GM03348 (cell line): ENCODE measurements around the gene DLX6.
A peak's percentile ranks its signal among the peaks of the same experiment; 100 is the strongest.

Experiments used
- DNase-seq: peaks from one replicate; pipeline ENCODE4 v3.0.0; 2012; ENCODE audit warnings: low spot score

DLX6 gene

GRCh38 chr7:96995406-96996110, 9.8 kb upstream of the DLX6 start:
- DNase-seq: no peak

DNA sequence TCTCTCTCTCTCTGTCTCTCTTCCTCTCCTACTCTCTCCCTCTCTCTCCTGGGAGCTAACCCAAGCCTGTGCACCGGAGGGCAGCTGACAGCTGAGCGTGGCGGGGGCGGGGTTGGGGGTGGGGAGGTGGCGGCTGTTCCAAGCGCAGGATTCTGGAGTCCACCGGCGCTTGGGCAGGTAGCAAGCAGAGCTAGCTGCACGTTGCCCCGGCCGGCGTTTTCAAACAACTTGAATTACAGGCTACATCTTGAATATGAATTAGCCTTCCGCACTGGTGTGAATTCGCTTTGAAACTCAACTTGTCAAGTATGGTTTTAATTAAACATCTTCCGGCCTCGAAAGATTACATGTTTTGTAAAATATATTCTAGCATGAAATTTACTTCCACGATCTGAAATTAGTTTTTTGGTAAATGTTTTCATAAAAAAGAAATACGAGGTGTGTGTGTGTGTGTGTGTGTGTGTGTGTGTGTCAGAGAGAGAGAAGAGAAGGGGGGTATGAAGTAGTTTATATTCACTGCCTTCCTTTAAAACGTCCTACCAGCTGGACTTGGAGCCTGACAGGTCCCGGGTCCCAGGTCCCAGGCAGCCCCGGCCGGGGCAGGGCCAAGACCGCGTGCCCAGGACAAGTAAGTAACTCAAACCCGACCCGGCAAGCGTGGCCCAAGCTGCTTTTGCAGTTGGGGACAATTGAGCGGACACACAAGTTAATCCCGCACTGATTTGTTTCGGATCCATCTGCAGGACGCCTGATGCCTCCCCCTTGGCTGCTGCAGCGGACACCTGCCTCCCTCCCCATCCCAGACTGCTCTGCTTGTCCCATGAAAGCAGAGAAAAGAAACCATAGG, 9.0 kb upstream of the DLX6 start:
- no peak for DNase-seq

- no peak for DNase-seq
Measured at GRCh38 chr7:96996958-96997511, 8.3 kb upstream of the DLX6 start.

GRCh38 chr7:96997512-96998032, 7.8 kb upstream of the DLX6 start:
- DNase-seq: no peak

DNA sequence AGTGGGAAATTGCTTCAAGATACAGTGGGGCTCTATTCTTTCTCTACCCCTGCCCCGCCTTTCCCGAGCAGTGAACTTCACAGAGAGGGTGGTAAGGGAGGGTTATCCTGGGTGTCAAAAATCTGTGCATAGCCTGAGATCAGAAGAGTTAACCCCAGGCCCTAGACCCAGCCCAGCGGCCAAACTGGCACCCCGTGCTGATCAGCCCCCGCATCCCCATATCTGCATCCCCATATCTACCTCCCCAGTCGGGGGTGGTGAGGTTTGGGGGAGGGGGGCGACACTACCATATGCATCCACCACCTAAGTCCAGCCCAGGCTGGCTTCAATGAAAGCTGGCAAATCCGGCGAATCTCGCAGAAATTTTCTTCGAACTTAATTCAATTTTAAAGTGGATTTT, 7.0 kb upstream of the DLX6 start:
- DNase-seq: no peak

- DNase-seq: no peak
Measured at GRCh38 chr7:96998744-96999143, 6.6 kb upstream of the DLX6 start.

GRCh38 chr7:97001221-97001620, 4.1 kb upstream of the DLX6 start:
- DNase-seq: no peak

- DNase-seq: no peak
Measured at GRCh38 chr7:97001656-97002554, 3.4 kb upstream of the DLX6 start.

GRCh38 chr7:97002555-97003261, 2.6 kb upstream of the DLX6 start:
- no peak for DNase-seq

DNA sequence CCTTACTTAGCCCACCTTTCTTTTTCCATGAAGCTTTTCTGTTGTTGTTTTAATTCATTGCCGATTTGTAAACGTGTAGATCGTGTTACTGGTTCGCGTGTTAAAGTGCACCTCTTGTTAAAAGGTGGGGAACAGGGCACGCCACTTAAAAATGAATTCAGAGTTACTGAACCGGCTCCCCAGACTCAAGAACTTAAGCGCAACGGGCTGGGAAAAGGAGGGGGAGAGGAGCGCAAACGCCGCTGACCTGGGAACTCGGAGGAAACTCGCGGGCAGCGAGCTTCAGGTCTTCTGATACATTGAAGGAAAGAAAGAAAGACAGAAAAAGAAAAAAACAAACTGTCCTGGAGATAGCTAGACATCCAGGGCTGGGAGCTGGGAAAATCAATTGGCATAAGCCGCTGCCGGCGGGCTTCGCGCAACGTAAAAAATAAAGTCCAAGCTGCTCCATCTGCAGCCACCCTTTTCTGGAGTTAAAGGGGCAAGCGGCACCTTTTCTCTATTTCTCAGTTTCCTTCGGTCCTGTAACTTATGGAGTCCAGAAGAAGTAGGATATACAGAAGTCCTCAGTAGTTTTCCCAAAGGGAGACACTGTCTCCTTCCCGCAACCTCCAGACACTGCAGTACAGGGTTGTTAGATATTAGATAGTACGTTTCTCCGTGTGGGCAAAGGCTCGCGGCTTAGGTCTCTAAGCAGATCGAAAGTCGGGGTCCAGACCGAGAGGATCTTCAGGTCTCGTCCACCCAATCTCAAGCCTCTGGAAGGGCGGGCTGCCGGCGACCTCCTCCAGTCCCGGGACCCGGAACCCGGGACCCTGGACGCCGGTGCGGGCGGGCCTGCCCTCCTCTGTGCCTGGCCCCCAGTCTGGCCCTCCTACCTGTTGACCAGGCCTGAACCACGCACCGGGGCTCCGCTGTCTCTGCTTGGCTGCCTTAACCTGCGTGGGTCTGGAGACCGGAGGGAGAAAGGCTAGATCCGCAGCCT, 1.8 kb upstream of the DLX6 start:
- no peak for DNase-seq

- no peak for DNase-seq
Measured at GRCh38 chr7:97004247-97005182, 838 bp upstream of the DLX6 start.

- DNase-seq: peak; percentile 63
Measured at GRCh38 chr7:97006055-97006815, 882 bp downstream of the DLX6 start.

DNA sequence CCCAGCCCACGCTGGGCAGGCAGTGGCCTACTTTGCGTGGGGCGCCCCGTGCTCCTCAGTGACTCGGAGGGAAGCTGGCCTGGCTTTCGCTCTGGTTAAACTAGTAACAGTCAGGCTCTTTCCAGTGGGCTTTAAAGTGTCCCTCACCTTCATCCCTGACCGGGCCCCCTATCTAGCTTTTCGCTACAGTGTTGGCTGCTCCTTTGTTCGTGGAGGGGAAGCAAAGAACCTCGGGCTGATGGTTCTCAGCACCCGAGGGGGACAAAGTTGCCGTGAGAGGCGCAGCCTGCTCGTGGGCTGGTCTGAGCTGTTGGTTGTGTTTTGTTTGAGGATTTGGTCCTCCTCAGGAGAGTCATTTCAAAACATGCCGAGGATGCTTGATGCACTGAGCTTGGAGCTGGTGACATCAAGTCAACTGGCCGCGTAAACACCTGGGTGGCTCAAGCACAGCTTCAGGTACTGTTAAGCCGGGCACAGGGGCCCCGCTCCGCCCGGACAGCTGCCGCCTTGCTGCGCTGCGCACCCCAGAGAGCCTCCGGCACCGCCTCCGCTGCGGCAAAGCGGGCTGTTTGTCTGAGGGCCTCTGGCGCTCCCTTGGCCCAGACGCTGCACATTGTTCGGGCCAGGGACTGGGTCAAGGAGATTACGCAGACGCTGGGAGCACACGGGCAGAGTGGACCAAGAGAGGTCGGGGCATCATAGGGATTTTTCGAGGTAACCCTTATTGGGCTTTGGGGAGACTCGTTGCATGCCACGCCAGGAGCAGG, 1.6 kb downstream of the DLX6 start:
- DNase-seq: no peak

DNA sequence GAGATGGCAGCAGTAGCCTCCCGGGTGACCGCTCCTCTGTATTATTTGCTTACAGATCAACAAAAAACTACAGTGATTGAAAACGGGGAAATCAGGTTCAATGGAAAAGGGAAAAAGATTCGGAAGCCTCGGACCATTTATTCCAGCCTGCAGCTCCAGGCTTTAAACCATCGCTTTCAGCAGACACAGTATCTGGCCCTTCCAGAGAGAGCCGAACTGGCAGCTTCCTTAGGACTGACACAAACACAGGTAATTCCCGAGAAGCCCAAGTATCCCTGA, 2.2 kb downstream of the DLX6 start:
- DNase-seq: no peak

- DNase-seq: no peak
Measured at GRCh38 chr7:97008275-97008917, 3.0 kb downstream of the DLX6 start.

DNA sequence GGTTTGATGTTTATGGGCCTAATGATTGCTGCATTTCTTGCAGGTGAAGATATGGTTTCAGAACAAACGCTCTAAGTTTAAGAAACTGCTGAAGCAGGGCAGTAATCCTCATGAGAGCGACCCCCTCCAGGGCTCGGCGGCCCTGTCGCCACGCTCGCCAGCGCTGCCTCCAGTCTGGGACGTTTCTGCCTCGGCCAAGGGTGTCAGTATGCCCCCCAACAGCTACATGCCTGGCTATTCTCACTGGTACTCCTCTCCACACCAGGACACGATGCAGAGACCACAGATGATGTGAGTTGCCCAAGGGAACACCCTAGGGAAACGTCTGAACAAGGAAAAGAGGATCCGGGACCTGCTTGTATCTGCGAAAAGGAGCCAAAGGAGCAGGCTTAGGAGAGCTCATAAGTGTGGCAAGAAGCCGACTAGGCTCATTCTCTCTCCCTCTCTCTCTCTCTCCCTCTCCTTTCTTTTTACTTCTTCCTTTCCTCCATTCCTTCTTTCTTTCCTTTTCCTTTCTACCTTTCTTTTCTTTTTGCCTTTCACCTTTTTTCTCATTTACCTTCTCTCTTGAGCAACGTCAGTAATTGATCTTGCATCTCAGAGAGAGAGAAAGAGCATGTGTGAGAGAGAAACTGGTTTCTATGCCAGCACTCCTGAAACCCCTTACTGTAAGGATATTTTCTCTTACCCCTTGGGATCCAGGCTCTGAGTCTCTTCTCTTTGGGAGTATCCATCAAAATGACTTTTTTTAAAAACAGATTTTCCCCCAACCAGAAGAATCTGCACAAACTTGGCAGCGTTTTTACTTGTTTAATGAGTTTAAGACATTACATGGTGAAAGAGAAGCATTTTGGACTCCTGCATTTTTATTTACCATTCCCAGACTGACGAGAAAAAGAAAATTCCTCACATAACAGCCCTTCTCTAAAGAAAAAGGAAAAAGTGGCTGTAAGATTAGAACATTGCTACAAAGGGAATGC, 4.7 kb downstream of the DLX6 start:
- no peak for DNase-seq
